Measurements from ENCODE around the gene CBLC. TPM values are rescaled to one million over a fixed set of nuclear protein-coding genes. Genes with fewer than 3 reads are reported as not detected.
A peak's percentile ranks its signal among the peaks of the same experiment; 100 is the strongest.

Gene CBLC
- total RNA-seq, 1 donor from 2014 or later, result 42.2 TPM

DNA sequence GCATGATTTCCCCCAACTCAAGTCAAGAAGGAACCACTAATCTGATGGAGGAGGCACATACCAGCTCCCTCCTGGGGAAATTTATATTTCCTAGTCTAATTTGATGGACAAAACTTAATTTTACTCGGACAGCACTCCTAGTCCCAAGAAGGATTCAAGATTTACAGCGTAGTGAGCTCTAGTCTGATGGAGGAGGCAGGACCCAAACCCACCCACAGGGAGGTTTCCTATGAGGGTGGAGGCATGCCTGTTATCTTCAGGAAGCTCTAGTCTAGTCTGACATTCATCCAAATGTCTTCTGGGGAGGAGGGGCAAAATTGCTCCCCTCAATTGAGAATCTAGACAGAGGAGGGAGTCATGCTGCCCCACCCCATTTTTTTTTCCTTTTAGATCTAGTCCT, 39.6 kb upstream of the CBLC start:
- Histone ChIP-seq H3K4me3 (no peak overlapping the region), H3K9me3 (no peaks in the 10 kb centered on the region), H3K4me1 (peaks cover 28% of the 10 kb centered on the region), H3K27ac (no peak overlapping the region), H3K27me3 (no peaks in the 10 kb centered on the region), H3K36me3 (no peaks in the 10 kb centered on the region)
- TF ChIP-seq POLR2AphosphoS5 (IDR thresholded peaks at IDR 0.05; ENCODE audit: insufficient read depth in 1 of 2, low read depth in 1 of 2) (no peak), POLR2A (IDR thresholded peaks at IDR 0.05) (no peak)
- TF ChIP-seq, protein P1, sequence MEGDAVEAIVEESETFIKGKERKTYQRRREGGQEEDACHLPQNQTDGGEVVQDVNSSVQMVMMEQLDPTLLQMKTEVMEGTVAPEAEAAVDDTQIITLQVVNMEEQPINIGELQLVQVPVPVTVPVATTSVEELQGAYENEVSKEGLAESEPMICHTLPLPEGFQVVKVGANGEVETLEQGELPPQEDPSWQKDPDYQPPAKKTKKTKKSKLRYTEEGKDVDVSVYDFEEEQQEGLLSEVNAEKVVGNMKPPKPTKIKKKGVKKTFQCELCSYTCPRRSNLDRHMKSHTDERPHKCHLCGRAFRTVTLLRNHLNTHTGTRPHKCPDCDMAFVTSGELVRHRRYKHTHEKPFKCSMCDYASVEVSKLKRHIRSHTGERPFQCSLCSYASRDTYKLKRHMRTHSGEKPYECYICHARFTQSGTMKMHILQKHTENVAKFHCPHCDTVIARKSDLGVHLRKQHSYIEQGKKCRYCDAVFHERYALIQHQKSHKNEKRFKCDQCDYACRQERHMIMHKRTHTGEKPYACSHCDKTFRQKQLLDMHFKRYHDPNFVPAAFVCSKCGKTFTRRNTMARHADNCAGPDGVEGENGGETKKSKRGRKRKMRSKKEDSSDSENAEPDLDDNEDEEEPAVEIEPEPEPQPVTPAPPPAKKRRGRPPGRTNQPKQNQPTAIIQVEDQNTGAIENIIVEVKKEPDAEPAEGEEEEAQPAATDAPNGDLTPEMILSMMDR (IDR thresholded peaks at IDR 0.05), result no peak
- intact Hi-C loops (cut with DNase I), result no loop called here
- DNase-seq (ENCODE audit: extremely low spot score in 2 of 2), result no peak

DNA sequence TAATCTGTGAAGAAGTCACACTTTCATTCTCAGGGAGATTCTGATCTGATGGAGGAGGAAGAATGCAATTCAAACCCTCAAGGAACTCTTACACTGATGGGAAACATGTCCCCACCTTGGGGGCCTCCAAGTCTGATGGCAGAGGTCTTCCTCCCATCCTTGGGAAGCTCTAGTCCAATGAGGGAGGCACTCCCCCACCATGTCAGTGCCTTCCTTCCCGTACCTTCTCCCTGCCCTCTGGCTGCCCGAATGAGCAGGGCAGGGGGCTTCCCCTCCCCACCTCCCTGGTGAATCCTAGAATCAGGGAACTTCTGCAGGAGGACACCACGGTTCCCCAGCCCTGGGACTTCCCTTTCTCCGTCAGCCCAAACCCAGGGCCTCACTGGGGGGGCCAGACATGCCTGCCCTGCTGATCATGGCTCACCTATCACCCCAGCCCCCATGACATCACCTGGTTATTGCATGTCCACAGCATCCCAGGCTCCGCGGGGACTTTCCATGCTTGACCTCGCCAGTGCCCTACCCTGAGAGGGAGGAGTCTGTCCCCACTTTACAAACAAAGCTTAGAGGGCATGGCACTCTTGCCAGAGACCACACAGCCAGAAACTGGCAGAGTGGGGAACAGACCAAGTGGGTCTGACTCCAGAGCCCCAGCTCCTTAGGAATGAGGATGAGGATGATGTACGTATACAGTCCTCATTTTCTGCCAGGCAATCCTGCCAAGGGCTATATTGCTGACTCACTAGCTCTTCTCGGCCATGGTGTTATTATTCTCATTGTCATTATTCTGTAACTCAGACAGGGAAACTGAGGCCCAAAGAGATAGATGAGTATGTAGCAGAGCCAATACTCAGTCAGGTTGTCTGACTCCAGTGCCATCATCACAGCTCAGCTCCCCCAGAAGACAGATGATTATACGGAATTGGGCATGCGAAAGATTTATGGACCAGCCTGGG, 38.8 kb upstream of the CBLC start:
- intact Hi-C loops (cut with DNase I), result no loop called here
- no peaks in the 10 kb centered on the region for H3K36me3 ChIP-seq
- TF ChIP-seq POLR2AphosphoS5 (IDR thresholded peaks at IDR 0.05; ENCODE audit: insufficient read depth in 1 of 2, low read depth in 1 of 2), result no peak
- TF ChIP-seq, protein P1 (IDR thresholded peaks at IDR 0.05), result no peak
- no peak for TF ChIP-seq POLR2A (IDR thresholded peaks at IDR 0.05)
- peaks cover 35% of the 10 kb centered on the region for H3K4me1 ChIP-seq
- no peak overlapping the region for H3K4me3 ChIP-seq
- no peaks in the 10 kb centered on the region for H3K27me3 ChIP-seq
- no peak for DNase-seq (ENCODE audit: extremely low spot score in 2 of 2)
- H3K27ac ChIP-seq, result peak overlapping the region; percentile 3
- no peaks in the 10 kb centered on the region for H3K9me3 ChIP-seq

DNA sequence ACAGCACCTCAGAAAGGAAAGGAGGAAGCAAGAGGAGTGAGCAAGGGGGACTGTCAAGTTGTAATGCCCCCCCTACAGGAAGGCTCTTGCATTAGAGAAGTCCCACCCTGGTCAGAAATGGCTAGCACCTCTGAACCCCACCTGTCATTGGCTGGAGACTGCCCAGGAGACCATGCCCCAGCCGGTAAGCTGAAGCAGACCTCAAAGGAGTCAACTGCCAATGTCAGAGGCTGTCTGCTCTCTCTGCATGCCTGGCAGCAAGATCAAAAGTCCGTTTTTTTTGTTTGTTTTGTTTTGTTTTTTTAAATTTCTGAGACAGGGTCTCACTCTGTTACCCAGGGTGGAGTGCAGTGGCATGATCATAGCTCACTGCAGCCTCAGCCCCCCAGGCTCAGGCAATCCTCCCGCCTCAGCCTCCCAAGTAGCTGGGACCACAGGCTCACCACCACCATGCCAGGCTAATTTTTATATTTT, 37.3 kb upstream of the CBLC start:
- Histone ChIP-seq H3K4me1 (peaks cover 47% of the 10 kb centered on the region), H3K27ac (peak overlapping the region; percentile 93), H3K9me3 (no peaks in the 10 kb centered on the region), H3K27me3 (no peaks in the 10 kb centered on the region), H3K4me3 (no peak overlapping the region), H3K36me3 (no peaks in the 10 kb centered on the region)
- TF ChIP-seq POLR2A (IDR thresholded peaks at IDR 0.05) (no peak), POLR2AphosphoS5 (IDR thresholded peaks at IDR 0.05; ENCODE audit: insufficient read depth in 1 of 2, low read depth in 1 of 2) (no peak)
- TF ChIP-seq, protein P1 (IDR thresholded peaks at IDR 0.05), result no peak
- no peak for DNase-seq (ENCODE audit: extremely low spot score in 2 of 2)
- intact Hi-C loops (cut with DNase I), result no loop called here

DNA sequence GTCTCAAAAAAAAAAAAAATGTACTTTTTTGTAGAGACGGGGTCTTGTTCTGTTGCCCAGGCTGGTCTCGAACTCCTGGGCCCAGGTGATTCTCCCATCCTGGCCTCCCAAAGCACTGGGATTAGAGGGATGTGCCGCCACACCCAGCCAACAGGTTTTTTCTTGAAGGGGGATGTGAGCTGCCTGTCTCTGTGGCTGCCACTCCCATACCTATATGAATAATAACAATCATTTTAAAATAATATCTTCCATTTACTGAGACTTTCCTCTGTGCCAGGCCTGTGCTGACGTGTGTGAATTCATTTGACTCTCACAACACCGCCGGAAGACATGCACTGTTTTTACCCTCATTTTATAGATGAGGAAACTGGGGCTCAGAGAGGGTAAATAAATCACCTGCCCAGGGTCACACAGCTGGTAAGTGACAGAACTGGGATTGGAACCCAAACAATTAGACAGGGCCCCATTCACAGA, 36.4 kb upstream of the CBLC start:
- H3K27me3 ChIP-seq, result no peaks in the 10 kb centered on the region
- no peaks in the 10 kb centered on the region for H3K9me3 ChIP-seq
- peaks cover 54% of the 10 kb centered on the region for H3K4me1 ChIP-seq
- H3K36me3 ChIP-seq, result no peaks in the 10 kb centered on the region
- no peak overlapping the region for H3K4me3 ChIP-seq
- intact Hi-C loops (cut with DNase I), result no loop called here
- peak overlapping the region; percentile 93 for H3K27ac ChIP-seq
- TF ChIP-seq POLR2A (IDR thresholded peaks at IDR 0.05) (no peak), POLR2AphosphoS5 (IDR thresholded peaks at IDR 0.05; ENCODE audit: insufficient read depth in 1 of 2, low read depth in 1 of 2) (peak in 1 of 2 donors; percentile 20)
- DNase-seq (ENCODE audit: extremely low spot score in 2 of 2), result no peak

DNA sequence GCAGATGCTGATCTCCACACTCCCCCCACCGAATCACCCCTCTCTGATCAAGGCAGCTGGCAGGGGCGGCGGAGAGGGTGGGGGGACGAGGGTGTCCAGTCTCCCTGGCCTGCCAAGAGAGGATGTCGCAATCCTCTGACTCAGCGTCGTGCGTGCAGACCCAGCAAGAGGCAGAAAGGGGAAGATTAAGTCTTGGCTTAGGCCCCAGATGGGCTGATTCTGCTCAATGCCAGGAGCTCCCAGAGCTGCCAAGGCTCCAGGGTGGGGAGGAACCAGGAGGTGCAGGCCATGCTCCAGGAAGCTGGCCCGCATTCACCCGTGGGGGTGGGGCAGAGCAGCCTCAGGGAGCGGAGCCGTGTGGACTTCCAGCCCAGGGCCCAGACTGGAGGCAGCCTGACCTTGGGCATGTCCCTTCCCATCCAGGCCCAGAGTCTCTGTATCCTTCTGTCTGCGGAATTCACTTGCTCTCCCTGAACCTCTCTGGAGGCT, 35.8 kb upstream of the CBLC start:
- H3K27me3 ChIP-seq, result no peaks in the 10 kb centered on the region
- TF ChIP-seq POLR2A (IDR thresholded peaks at IDR 0.05) (no peak), POLR2AphosphoS5 (IDR thresholded peaks at IDR 0.05; ENCODE audit: insufficient read depth in 1 of 2, low read depth in 1 of 2) (peak; percentile 99)
- no peaks in the 10 kb centered on the region for H3K36me3 ChIP-seq
- H3K27ac ChIP-seq, result peak overlapping the region; percentile 93
- no peaks in the 10 kb centered on the region for H3K9me3 ChIP-seq
- DNase-seq (ENCODE audit: extremely low spot score in 2 of 2), result peak; percentile 99
- H3K4me1 ChIP-seq, result peaks cover 60% of the 10 kb centered on the region
- intact Hi-C loops (cut with DNase I), result no loop called here
- no peak overlapping the region for H3K4me3 ChIP-seq
